Caco-2 (cell line): Measurements from ENCODE around the gene COL24A1. TPM values are rescaled to one million over a fixed set of nuclear protein-coding genes. Genes with fewer than 3 reads are reported as not detected.

ENCODE experiments used
- BruUV-seq: library from RNA; stranded (reverse); fragments of 400-500 nt; replicated peaks from 2 replicates; lab custom pipeline; 2021; lab: Mats Ljungman, UMichigan
- CTCF ChIA-PET: fragments of 300-600 bp; sonication (Branson Sonifier 250); formaldehyde crosslinking; loops from one replicate; lab custom pipeline; 2022; ENCODE audit warnings: antibody characterized with exemption; lab: Charles Lee
- POLR2A ChIA-PET: fragments of 300-600 bp; sonication (Branson Sonifier 250); formaldehyde crosslinking; loops from one replicate; lab custom pipeline; 2022; ENCODE audit warnings: antibody characterized with exemption; lab: Charles Lee
- DNase-seq, 2 experiments: peaks; one replicate each; pipeline versions ENCODE4 v3.0.0 to v3.0.0-alpha.2; 2020 to 2022
- H3K27me3 ChIP-seq: replicated peaks from 2 replicates; pipeline ENCODE4 v1.6.0; 2011; ENCODE audit warnings: low read length; ENCODE audit not compliant: control insufficient read depth, insufficient read depth
- H3K36me3 ChIP-seq: 2 replicates; pipeline ENCODE4 v1.5.1; 2011; ENCODE audit warnings: low read length; ENCODE audit not compliant: control insufficient read depth, insufficient read depth
- H3K4me1 ChIP-seq: fragments of 250-450 bp; sonication (Bioruptor Pico); 2 replicates; pipeline ENCODE4 v1.5.1; 2020; ENCODE audit warnings: mild to moderate bottlenecking
- H3K4me3 ChIP-seq: 2 replicates; pipeline ENCODE4 v1.5.1; 2011; ENCODE audit warnings: low read depth, mild to moderate bottlenecking, control low read depth, low read length
- H3K9me3 ChIP-seq: fragments of 250-450 bp; sonication (Bioruptor Pico); 2 replicates; pipeline ENCODE4 v1.5.1; 2020; ENCODE audit warnings: mild to moderate bottlenecking, moderate library complexity
- H3K27ac Mint-ChIP-seq: one replicate; pipeline ENCODE4 v1.8.0; 2022; ENCODE audit warnings: mixed read lengths; ENCODE audit not compliant: unreplicated experiment
- H3K27me3 Mint-ChIP-seq: one replicate; pipeline ENCODE4 v1.8.0; 2022; ENCODE audit warnings: mixed read lengths; ENCODE audit not compliant: insufficient read depth, unreplicated experiment
- H3K36me3 Mint-ChIP-seq: one replicate; pipeline ENCODE4 v1.8.0; 2022; ENCODE audit warnings: mild to moderate bottlenecking, mixed read lengths; ENCODE audit not compliant: insufficient read depth, unreplicated experiment
- H3K4me1 Mint-ChIP-seq: one replicate; pipeline ENCODE4 v1.8.0; 2022; ENCODE audit warnings: low read depth, mixed read lengths; ENCODE audit not compliant: unreplicated experiment
- H3K4me3 Mint-ChIP-seq: one replicate; pipeline ENCODE4 v1.8.0; 2022; ENCODE audit warnings: mild to moderate bottlenecking, moderate library complexity, mixed read lengths; ENCODE audit not compliant: unreplicated experiment
- H3K9me3 Mint-ChIP-seq: one replicate; pipeline ENCODE4 v1.8.0; 2022; ENCODE audit warnings: mixed read lengths; ENCODE audit not compliant: unreplicated experiment
- intact Hi-C: fragments of 100-400 bp; cut with micrococcal nuclease; formaldehyde crosslinking; loops from one replicate; pipeline ENCODE4 v1.10.0; 2022; ENCODE audit not compliant: unreplicated experiment
- total RNA-seq: library from RNA; stranded (reverse); gene quantifications from 2 replicates; pipeline ENCODE4 v1.2.3, GENCODE V29; 2022
- TF ChIP-seq, protein P1 (sequence below), 2 experiments: fragments of 200-600 bp in 1 of 2; IDR thresholded peaks; 1 replicate in 1 of 2; 2 replicates in 1 of 2; pipeline versions ENCODE4 v1.5.1 to v1.8.0; 2011 to 2022; ENCODE audit warnings: antibody characterized with exemption in 1 of 2, control low read depth in 1 of 2, inconsistent platforms in 1 of 2, low read depth in 1 of 2, low read length in 1 of 2, mild to moderate bottlenecking in 1 of 2, moderate library complexity in 1 of 2; ENCODE audit not compliant: insufficient read depth in 1 of 2, severe bottlenecking in 1 of 2, unreplicated experiment in 1 of 2

Gene COL24A1
- total RNA-seq, 1 experiment from 2014 or later: 0.07 TPM

DNA sequence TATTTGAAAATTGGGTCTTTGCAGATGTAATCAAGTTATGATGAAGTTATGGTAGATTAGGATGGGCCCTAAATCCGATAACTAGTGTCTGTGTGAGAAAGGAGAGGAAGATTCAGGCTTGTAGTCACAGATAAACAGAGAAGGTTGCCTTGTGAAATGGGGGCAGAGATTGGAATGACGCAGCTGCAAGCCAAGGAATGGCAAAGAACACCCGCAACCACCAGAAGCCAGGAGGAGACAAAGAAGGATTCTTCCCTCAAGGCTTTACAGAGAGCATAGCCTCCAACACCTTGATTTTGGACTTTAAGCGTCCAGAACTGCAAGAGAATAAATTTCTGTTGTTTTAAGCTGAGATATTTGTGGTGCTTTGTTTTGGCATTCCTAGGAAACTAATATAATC, 35.4 kb upstream of the COL24A1 start:
- no peaks in the 10 kb centered on the region for H3K36me3 ChIP-seq
- POLR2A ChIA-PET: no interaction called here
- TF ChIP-seq, protein P1, sequence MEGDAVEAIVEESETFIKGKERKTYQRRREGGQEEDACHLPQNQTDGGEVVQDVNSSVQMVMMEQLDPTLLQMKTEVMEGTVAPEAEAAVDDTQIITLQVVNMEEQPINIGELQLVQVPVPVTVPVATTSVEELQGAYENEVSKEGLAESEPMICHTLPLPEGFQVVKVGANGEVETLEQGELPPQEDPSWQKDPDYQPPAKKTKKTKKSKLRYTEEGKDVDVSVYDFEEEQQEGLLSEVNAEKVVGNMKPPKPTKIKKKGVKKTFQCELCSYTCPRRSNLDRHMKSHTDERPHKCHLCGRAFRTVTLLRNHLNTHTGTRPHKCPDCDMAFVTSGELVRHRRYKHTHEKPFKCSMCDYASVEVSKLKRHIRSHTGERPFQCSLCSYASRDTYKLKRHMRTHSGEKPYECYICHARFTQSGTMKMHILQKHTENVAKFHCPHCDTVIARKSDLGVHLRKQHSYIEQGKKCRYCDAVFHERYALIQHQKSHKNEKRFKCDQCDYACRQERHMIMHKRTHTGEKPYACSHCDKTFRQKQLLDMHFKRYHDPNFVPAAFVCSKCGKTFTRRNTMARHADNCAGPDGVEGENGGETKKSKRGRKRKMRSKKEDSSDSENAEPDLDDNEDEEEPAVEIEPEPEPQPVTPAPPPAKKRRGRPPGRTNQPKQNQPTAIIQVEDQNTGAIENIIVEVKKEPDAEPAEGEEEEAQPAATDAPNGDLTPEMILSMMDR (IDR thresholded peaks at IDR 0.05; ENCODE audit: insufficient read depth in 1 of 2, low read depth in 1 of 2, low read length in 1 of 2, severe bottlenecking in 1 of 2, unreplicated experiment in 1 of 2): no peak
- peaks cover 6% of the 10 kb centered on the region for H3K9me3 Mint-ChIP-seq
- H3K27me3 Mint-ChIP-seq: peaks cover 9% of the 10 kb centered on the region
- no peak overlapping the region for H3K27ac Mint-ChIP-seq
- CTCF ChIA-PET: no interaction called here
- BruUV-seq: no TSS peak
- H3K9me3 ChIP-seq: no peaks in the 10 kb centered on the region
- H3K4me1 ChIP-seq: no peaks in the 10 kb centered on the region
- no peak overlapping the region for H3K4me3 Mint-ChIP-seq
- DNase-seq: no peak
- intact Hi-C loops: no loop called here
- no peaks in the 10 kb centered on the region for H3K36me3 Mint-ChIP-seq
- H3K27me3 ChIP-seq: no peaks in the 10 kb centered on the region
- no peak overlapping the region for H3K4me3 ChIP-seq
- no peaks in the 10 kb centered on the region for H3K4me1 Mint-ChIP-seq

DNA sequence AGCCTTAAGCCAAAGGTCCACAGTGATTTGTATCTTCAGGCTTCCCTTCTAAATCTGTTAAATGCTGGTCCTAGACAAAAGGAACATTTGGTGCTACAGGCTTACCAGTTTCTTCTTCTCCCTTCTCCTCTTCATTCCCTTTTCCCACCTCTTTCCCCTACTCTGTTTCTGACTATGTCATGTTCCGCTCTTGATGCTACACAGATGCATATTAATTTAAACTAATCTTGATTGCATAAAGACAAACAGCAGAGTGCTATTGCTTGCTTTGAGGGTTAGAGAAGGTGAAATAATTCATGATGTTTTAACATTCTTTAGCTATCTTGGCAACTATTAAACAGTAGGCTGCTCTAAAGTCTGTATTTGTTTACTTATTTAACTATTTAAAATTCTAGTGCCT, 34.3 kb upstream of the COL24A1 start:
- ChIA-PET CTCF (no interaction called here), POLR2A (no interaction called here)
- H3K9me3 ChIP-seq: no peaks in the 10 kb centered on the region
- no peaks in the 10 kb centered on the region for H3K4me1 ChIP-seq
- Mint-ChIP-seq H3K27ac (no peak overlapping the region), H3K36me3 (no peaks in the 10 kb centered on the region), H3K27me3 (peaks cover 9% of the 10 kb centered on the region), H3K4me1 (no peaks in the 10 kb centered on the region), H3K4me3 (no peak overlapping the region), H3K9me3 (peaks cover 6% of the 10 kb centered on the region)
- H3K36me3 ChIP-seq: no peaks in the 10 kb centered on the region
- DNase-seq: no peak
- TF ChIP-seq, protein P1 (IDR thresholded peaks at IDR 0.05; ENCODE audit: insufficient read depth in 1 of 2, low read depth in 1 of 2, low read length in 1 of 2, severe bottlenecking in 1 of 2, unreplicated experiment in 1 of 2): no peak
- BruUV-seq: no TSS peak
- H3K27me3 ChIP-seq: no peaks in the 10 kb centered on the region
- H3K4me3 ChIP-seq: no peak overlapping the region
- intact Hi-C loops: no loop called here

DNA sequence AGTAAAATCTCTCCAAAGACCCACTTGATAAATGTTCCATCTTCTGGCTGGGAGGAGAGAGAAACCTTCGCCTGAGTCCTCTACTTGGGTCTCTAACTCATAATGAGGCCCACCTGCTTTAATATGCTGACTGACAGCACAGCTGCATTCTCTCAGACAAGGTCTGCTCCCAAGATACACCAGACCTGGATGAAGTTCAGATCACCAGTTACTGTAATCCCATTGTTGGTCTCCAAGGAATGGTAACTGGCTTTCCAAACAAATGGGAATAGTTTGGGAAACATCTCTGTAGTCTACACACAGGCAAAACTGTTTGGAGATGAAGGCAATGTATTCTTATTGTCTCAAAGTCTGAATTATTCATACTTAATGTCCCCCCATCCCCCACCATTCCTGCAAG, 27.9 kb upstream of the COL24A1 start:
- DNase-seq: no peak
- TF ChIP-seq, protein P1 (IDR thresholded peaks at IDR 0.05; ENCODE audit: insufficient read depth in 1 of 2, low read depth in 1 of 2, low read length in 1 of 2, severe bottlenecking in 1 of 2, unreplicated experiment in 1 of 2): no peak
- no peak overlapping the region for H3K4me3 Mint-ChIP-seq
- no peak overlapping the region for H3K27ac Mint-ChIP-seq
- Histone ChIP-seq H3K27me3 (no peaks in the 10 kb centered on the region), H3K9me3 (no peaks in the 10 kb centered on the region), H3K36me3 (no peaks in the 10 kb centered on the region), H3K4me3 (no peak overlapping the region), H3K4me1 (no peaks in the 10 kb centered on the region)
- ChIA-PET POLR2A (no interaction called here), CTCF (no interaction called here)
- no peaks in the 10 kb centered on the region for H3K36me3 Mint-ChIP-seq
- H3K27me3 Mint-ChIP-seq: peaks cover 9% of the 10 kb centered on the region
- BruUV-seq: no TSS peak
- H3K9me3 Mint-ChIP-seq: no peaks in the 10 kb centered on the region
- no peaks in the 10 kb centered on the region for H3K4me1 Mint-ChIP-seq
- intact Hi-C loops: no loop called here
